Measurements from ENCODE around the gene ZPBP.
"Not testable (repeated sequence)": the region's sequence is repeated elsewhere in the genome, so short reads cannot be mapped to it uniquely, and the experiment has no call there.

ZPBP gene

DNA sequence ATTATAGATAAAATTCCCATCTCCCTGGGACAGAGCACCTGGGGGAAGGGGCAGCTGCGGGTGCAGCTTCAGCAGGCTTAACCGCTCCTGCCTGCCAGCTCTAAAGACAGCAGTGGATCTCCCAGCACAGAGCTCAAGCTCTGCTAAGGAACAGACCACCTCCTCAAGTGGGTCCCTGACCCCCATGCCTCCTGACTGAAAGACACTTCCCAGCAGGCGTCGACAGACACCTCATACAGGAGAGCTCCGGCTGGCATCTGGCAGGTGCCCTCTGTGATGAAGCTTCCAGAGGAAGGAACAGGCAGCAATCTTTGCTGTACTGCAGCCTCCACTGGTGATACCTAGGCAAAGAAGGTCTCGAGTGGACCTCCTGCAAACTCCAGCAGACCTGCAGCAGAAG, 51.9 kb downstream of the ZPBP start:
- not testable (repeated sequence) for DNase-seq (ENCODE audit: low spot score)

DNA sequence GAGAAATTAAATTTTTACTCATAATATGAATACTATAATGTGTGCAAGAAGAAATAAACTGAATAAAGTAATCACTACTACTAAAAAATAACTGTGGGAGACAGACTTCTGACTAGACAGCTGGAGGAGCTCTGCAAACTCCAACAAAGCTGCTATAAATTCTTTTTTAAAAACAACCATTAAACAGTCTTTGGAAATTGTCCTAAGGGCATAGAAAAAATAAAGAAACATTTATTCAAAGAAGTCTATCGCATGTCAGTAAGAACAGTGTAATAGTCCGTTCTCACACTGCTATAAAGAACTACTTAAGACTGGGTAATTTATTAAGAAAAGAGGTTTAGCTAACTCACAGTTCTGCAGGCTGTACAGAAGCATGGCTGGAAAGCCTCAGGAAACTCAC, 56.0 kb downstream of the ZPBP start:
- no peak for DNase-seq (ENCODE audit: low spot score)

DNA sequence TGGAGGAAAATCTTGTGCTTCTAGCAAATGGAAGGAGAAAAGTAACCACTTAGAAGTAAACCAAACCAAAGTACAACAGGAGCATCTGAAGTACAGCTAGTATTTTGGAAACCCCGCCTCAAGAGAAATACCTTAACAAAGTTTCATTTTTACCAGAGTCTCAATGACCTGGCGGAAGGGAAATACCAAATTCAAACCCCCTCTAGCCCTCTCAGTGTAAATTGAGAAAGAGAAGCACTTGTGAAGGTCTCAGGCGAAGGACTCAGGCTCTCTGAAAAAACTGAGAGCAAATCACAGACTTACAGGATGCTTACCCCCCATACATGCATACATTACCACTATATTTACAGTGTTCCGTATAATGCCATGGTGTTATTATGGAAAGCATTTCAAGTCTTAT, 70.1 kb downstream of the ZPBP start:
- DNase-seq (ENCODE audit: low spot score), result no peak

DNA sequence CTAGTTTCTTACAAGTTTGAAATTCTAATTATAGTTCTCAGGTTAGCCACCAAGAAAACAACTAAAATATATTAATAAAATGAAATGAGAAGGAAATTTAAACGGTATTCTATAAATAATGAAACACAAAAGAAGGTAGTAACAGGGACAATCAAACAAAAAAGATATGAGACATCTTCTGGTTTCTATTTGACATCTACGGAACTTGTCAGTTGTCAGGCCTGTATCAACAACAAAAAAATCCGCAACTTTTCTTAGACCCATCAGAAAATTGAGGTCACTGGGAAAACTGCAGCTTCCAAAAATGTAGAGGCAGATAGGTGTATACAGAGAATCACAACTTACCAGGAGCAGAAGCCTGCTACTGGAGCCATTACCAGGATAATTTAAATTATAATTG, 70.6 kb downstream of the ZPBP start:
- no peak for DNase-seq (ENCODE audit: low spot score)

DNA sequence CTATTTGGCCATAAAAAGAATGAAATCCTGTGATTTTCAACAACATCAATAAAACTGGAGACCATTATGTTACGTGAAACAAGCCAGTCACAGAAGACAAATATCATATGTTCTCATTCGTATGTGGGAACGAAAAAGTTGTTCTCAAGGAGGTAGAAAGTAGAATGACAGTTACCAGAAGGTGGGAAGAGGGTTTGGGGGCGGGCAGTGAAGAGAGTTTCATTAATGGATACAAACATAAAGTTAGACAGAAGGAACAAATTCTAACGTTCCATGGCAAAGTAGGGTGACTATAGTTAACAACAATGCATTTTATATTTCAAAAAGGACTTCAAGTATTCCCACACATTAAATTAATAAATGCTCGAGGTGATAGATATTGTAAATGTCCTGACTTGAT, 97.4 kb downstream of the ZPBP start:
- no peak for DNase-seq (ENCODE audit: low spot score)

DNA sequence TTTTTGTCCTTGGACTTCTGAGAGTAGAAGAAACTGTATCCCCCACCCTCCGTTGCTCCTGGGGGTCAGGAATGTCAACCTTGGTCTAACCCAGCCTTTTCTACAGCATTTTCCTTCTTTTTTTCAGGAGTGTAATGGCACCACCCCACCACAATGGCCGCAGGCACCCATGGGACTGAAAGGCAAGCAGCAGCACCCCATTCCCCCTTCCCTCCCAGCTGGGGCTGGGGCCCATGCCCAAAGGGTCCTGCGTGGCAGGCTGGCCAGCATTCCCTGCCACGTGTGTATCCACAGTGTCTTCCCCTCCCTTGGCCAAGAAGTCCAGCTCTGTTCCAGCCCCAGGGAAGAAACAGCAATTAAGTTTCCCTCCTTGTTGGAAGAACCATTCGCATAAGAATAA, 106.9 kb downstream of the ZPBP start:
- DNase-seq (ENCODE audit: low spot score), result no peak

DNA sequence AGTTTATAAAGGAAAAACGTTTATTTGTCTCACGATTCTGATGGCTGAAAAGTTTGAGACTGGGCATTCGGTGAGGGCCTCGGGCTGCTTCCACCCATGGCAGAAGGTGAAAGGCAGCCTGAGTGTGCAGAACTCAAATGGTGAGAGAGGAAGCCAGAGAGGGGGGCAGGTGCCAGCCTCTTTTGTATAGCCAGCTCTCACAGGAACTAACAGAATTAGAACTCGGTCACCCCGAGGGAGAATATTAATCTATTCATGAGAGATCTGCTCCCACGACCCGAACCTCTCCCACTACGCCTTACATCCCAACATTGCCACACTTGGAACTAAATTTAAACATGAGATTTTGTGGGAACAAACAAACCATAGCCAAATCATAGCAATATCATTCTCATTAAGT, 112.6 kb downstream of the ZPBP start:
- no peak for DNase-seq (ENCODE audit: low spot score)

DNA sequence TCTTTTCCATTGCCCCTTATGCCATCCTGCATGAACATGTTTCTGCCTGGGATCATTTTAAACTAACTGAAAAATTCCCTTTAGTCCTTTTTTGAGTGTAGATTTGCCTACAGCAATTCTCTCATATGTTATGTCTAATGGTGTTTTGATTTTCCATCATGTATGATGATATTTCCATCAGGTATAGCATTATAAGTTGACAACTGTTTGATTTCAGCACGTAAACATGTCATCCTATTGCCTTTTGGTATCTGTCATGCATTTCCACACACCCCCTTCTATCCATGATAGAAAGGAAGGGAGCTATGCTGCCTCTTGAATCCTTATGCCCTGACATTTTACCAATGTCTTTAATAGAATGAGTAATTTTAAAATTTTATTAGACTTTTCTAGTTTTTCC, 116.8 kb downstream of the ZPBP start:
- no peak for DNase-seq (ENCODE audit: low spot score)

DNA sequence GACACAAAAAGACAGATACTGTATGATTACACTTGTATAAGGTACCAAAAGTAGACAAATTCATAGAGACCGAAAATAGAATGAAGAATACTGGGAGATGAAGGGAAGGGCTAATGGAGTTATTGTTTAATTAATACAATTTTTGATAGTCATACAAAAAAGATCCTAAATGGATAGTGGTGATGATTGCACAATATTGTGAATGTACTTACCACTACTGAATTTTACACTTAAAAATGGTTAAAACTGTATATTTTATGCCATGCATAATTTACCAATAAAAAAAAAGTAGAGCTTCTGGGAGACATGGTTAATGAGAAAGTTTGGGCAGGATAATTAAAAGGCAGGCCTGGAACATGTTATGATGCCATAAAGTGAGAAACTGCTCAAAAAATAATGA, 119.0 kb downstream of the ZPBP start:
- DNase-seq (ENCODE audit: low spot score), result no peak

DNA sequence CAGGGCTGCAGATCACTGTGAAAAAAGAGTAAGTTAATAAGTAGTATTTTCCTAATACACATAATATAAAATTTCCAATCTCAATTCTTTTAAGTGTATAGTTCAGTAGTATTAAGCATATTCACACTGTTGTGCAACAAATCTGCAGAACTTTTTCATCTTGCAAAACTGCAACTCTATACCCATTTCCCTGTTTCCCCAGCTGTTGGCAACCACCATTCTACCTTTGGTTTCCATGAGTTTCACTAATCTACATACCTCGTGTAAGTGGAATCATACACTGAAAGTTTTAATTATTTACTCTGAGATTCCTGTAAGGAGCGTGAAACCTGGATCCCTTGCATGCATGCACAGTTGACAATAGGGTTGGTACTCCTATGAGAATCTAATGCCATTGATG, 155.4 kb downstream of the ZPBP start:
- DNase-seq (ENCODE audit: low spot score), result no peak

DNA sequence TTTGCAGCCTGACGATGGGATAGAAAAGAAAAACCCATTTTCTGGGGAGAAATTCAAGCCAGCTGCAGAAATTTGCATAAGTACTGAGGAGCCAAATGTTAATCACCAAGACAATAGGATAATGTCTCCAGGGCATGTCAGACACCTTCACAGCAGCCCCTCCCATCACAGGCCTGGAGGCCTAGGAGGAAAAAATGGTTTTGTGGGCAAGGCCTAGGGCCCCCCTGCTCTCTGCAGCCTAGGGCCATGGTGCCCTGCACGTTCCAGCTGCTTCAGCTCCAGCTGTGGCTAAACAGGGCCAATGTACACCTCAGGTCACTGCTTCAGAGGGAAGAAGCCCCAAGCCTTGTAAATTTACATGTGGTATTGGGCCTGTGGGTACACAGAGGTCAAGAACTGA, 161.4 kb downstream of the ZPBP start:
- no peak for DNase-seq (ENCODE audit: low spot score)

DNA sequence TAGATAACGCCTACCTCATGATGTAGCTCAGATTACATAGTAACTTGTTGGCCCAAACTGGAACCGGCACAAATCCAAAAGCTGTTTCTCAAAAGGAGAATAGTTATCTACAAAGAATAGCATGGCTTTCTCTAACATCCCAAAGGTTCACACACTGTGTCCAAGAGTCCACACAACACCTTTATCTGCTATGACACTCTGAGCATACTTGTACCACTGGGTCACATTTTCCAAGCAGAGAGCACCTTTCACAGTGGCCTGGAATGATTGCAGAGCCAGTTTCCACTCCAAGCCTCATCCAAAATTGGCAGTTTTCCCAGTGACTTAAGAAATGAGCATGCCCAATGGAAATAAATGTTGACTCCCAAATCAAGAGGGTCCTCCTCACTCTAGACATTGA, 164.3 kb downstream of the ZPBP start:
- DNase-seq (ENCODE audit: low spot score), result no peak

DNA sequence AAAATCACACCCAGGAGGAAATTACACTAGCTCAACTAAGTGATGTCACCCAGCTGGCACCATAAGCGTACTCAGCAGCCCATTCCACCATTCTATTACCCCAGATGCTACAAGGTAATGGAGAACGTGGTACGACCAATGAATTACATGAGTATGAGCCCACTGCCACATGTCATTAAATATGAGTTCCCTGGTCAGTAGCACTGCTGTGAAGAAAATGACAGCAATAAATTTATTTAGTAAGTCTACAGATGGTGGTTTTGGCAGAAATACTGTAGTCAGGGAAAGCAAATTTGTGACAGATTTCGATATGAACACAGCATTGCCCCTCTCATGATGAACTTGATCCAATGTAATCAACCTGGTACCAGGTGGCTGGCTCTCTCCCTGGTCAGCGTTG, 165.4 kb downstream of the ZPBP start:
- DNase-seq (ENCODE audit: low spot score), result no peak

DNA sequence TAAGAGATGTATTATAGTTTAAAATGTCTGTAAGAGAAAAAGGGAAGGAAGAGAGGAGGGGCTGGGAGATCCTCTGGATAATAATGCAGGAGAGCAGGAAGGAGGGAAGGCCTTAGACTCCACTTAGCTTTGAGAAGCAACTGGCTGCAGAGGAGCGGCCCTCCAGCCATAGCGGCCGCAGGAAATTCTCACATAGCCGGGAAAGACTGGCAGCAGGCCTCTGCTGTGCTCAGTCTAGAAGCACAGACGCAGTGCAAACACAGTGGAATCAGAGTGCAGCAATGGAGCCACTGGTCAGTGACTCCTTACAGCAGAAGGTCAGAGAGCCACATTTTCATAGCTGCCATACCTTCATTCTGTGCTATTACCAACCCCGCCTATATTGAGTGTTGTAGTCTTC, 166.3 kb downstream of the ZPBP start:
- no peak for DNase-seq (ENCODE audit: low spot score)

DNA sequence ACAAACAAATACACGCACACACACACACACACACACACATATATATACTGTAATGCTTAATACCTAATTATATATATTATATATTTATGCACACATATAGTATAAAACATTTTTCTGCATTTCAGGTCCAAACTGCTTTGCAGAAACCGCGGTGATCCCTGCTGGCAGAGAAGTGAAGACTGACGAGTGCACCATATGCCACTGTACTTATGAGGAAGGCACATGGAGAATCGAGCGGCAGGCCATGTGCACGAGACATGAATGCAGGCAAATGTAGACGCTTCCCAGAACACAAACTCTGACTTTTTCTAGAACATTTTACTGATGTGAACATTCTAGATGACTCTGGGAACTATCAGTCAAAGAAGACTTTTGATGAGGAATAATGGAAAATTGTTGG, 181.1 kb downstream of the ZPBP start:
- no peak for DNase-seq (ENCODE audit: low spot score)

DNA sequence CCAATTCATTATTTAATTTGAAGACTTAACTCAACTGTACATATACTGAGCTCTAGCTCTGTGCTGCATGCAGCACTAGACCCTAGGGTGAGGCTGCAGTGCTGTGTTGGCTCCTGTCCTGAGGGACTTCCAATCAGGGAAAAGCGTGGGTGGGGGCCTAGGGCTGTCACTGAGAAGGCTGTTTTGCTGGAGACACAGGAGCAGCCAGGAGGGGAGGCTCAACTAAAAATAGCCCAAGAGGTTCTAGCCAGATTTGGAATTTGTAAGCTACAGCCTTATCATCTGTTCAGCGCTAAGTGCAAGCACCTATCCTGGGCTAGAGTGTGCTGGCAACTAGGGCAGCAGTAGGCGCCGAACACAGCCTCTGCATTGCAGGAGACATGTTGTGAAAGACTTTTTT, 198.5 kb downstream of the ZPBP start:
- DNase-seq (ENCODE audit: low spot score), result no peak

DNA sequence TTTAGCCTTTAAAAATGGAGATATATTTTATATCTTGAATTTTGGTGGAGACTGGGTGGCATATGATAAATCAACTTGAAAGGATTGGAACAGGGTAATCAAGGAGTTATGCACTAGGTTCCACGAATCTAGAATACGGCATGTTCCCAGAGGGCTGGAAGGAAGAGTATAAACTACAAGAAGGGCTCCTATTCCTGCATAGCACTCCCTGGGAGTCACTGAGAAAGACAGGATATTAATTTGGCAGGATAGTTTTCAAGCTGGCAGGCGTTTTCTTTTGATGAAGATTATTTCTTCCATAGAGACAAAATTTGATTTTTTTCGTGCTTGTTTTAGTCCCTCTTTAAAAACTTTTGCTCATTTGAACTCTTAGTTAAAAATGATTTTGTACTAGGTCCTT, 199.9 kb downstream of the ZPBP start:
- DNase-seq (ENCODE audit: low spot score), result no peak

DNA sequence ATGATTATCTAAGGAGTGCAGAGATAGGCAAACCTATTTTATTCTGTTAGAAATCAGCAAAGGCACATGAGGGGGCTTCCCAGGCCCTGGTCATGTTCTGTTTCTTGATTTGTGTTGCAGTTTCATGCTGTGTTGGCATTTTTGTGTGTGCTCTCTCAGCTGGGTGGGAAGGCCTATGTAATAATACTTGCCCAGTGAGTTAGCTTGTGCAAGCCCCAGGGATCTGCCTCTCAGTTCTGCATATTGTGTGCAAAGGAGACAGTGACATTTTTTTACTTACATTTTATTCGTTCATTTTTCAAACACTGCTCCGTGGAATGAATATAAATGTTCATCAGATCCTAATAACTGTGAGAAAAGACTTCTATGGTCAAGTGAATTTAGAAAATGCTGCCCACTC, 200.6 kb downstream of the ZPBP start:
- DNase-seq (ENCODE audit: low spot score), result no peak

Measured in AG08395 (cell line).